Omental fat pad (tissue), 4 donors: ENCODE data around the gene MRGPRD. TPM values are rescaled to one million over a fixed set of nuclear protein-coding genes. Genes with fewer than 3 reads are reported as not detected.

ENCODE experiments used
- ATAC-seq: fragments of 150-250 bp; one replicate; pipeline ENCODE4 v1.9.1; 2016; ENCODE audit warnings: mild to moderate bottlenecking, moderate library complexity; ENCODE audit not compliant: low FRiP score
- DNase-seq: peaks from one replicate; pipeline ENCODE4 v3.0.0-alpha.2; 2019; ENCODE audit warnings: low spot score
- CTCF ChIP-seq, 3 donors: fragments of 450-650 bp; IDR thresholded peaks; one replicate each; pipeline ENCODE4 v1.5.1; 2016 to 2017; ENCODE audit warnings: antibody characterized with exemption in 3 of 3, mild to moderate bottlenecking in 3 of 3, moderate library complexity in 2 of 3
- total RNA-seq, 4 donors: library from RNA; depleted of rRNA; stranded (reverse); fragments of >200 nt; gene quantifications; one replicate each; pipeline ENCODE4 v1.1.0, GENCODE V29; 2016

The MRGPRD gene
- total RNA-seq, 4 donors from 2014 or later: not detected

GRCh38 chr11:68982134-68982533 is 1.3 kb upstream of the MRGPRD start:
- no peak for ATAC-seq
- TF ChIP-seq CTCF (IDR thresholded peaks at IDR 0.05): no peak
- DNase-seq: no peak

GRCh38 chr11:68979931-68980775 is 633 bp downstream of the MRGPRD start:
- no peak for ATAC-seq
- TF ChIP-seq CTCF (IDR thresholded peaks at IDR 0.05): no peak
- no peak for DNase-seq

GRCh38 chr11:68978931-68979594 is 1.7 kb downstream of the MRGPRD start:
- ATAC-seq (no peak), DNase-seq (no peak)

GRCh38 chr11:68978626-68978930 is 2.2 kb downstream of the MRGPRD start:
- no peak for DNase-seq
- ATAC-seq: no peak

More at GRCh38 chr11:68978931-68979594, 1.7 kb downstream of the MRGPRD start:
- no peak for TF ChIP-seq CTCF (IDR thresholded peaks at IDR 0.05)

GRCh38 chr11:68977781-68978625 is 2.8 kb downstream of the MRGPRD start:
- DNase-seq: no peak

More at GRCh38 chr11:68978626-68978930, 2.2 kb downstream of the MRGPRD start:
- no peak for TF ChIP-seq CTCF (IDR thresholded peaks at IDR 0.05)

GRCh38 chr11:68976563-68976962 is 4.2 kb downstream of the MRGPRD start:
- ATAC-seq (no peak), DNase-seq (no peak)
- TF ChIP-seq CTCF (IDR thresholded peaks at IDR 0.05): no peak

More at GRCh38 chr11:68977781-68978625, 2.8 kb downstream of the MRGPRD start:
- no peak for TF ChIP-seq CTCF (IDR thresholded peaks at IDR 0.05)
- ATAC-seq: no peak
